ENCODE measurements around the gene EVI5.

EVI5 gene

DNA sequence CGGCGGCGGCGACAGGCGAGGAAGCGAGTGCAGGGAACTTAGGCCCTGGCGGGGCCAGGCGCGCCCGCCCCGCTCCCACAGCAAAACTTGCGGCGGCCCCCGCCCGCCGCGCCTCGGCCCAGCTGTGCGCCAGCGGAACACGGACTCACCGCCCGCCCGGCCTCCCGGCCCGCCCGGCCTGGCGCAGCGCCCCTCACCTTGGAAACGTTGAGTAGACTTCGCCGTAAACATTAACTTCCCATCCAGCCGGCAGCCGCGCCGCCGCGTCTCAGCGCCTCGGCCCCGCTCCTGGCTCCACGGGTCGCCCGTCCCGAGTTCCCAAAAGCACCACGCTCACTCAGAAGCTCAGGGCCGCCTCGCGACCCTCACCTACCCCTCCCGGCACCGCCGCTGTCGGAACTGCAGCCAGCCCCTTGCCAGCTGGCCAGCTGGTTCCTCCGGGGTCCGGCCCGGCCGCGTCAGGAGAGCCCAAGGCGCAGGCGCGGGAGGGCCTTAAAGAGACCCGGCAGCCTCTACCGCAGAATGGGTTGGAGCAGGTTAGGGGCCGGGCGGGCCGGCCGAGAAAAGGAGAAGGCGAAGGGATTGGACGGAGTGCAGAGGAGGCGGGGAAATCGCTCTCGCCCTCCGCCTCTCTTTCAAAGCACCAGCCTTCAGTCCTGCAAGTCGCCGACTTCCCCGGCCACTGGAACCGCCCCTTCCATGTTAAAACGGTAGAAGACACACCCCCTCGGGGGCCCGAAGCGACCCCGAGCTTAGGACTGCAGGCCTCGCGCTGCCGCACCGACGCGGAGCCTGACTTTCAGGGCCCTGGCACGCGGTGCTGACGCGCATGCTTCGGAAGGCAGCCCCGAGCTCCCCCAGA is at the start of gene EVI5:
Gene EVI5 (minus strand): TSS at position 470 of the 862 bp plus-strand sequence. CDS start 48,562 bp downstream, outside the sequence.
- DNase-seq (ENCODE audit: low spot score): peak; percentile 97

DNA sequence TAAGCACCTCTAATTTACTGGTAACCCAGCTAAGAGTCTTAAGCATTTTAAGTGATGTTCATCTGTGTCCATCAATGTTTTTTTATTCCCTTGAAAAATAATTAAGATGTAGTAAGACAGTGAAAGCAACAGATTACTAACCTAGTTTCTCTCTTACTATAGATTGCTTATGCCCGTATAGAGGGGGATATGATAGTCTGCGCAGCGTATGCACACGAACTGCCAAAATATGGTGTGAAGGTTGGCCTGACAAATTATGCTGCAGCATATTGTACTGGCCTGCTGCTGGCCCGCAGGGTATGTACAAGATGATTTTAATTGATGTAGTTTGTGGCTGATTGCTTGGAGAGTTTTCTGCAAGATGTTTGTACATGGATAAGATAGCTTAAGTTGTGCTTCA is 49.7 kb upstream of the EVI5 start:
- DNase-seq (ENCODE audit: low spot score): no peak

DNA sequence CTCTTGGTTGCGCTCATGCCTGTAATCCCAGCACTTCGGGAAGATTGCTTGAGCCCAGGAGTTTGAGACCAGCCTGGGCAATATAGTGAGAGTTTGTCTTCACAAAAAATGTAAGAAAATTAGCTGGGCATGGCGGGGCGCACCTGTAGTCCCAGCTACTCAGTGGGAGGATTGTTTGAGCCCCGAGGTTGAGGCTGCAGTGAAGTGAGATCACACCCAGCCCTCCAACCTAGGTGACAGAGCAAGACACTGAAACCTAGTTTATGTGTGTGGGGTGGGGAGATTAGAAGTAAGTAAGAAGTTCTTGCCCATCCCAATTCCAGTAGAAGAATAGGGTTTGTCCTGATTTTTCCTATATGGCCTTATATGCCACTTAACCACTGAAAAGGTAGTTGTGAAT is 48.9 kb upstream of the EVI5 start:
- DNase-seq (ENCODE audit: low spot score): no peak

DNA sequence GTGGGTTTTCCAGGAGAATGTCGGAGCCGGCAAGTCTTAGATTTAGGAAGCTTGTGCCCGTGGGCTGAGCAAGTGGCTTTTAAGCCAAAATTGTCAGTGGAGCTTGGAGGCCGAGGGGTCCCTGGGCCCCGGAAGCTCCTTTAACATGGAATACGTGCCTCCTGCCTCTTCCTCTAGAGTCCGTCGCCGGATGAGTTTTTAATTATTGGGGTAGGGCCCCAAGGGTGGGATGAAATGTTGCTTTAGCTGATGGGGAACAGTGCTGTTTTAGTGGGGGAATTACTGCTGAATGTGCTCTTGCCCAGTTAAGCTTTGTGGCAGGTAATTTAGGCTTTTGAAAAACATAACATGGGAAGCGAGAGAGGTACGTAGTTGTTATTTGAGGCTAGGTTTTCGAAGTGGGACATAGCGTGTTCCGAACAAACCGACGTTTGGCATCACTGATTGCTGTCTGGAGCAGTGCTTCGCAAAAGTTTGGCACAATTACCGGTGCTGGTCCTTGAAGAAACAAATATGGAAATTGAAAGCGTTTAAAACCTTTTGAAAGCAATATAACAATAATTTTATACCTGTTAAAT is 47.7 kb upstream of the EVI5 start:
- peak; percentile 24 for DNase-seq (ENCODE audit: low spot score)

DNA sequence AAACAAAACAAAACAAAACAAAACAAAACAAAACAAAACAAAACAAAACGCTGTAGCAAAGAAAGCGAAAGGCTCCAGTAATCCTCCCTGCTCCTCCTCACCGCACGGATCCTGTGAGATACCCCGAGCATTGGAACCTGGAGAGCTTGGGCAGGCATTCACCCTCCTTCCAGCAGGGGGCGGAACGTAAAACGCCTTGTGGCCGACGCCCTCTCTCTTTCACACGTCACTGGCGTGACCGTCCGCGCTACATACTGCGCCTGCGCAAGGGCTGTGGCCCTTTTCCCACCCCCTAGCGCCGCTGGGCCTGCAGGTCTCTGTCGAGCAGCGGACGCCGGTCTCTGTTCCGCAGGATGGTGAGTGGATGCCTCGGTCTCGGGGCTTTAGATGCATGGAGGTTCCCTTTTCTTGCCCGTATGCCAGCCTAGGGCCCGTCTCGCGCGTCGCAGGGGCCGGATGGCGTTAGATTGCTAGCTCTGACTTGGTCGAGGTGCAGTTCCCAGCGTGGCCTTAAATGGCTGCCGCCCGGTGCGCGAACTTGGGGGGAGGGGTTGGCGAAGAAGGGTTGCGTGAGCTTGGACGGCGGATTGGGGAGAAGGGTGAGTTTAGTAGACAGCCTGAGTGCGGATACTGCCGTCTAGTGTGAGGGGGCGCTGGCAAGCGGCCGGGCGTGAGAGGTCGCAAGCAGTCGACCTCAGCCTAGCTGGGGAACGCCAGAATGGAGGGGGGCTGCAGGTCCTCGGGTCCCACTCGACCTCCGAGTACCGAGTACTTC is 47.0 kb upstream of the EVI5 start, which contains the start of gene RPL5:
Gene RPL5 (plus strand): TSS at position 279 of the 775 bp plus-strand sequence. CDS start 75 bp downstream, at position 354.
- DNase-seq (ENCODE audit: low spot score): peak; percentile 97

DNA sequence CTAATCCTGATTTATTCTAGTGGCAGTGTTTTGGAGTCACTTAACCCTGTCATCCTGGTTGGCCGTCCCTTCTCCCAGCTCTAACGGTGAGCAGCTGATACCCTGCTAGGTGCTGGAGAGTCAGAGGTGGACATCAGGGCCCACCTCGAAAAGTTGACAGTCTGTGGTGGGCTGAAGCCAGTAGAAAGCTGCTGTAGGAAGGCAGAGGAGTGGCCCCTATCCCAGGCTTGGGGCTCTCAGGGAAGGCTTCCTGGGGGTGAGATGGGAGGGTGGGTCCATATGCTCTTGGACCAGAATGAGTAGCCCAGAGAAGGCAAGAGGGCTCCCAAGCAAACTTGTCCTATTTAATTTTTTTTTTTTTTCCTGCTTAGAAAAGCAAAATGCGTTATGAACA is 46.5 kb upstream of the EVI5 start:
- peak; percentile 20 for DNase-seq (ENCODE audit: low spot score)

DNA sequence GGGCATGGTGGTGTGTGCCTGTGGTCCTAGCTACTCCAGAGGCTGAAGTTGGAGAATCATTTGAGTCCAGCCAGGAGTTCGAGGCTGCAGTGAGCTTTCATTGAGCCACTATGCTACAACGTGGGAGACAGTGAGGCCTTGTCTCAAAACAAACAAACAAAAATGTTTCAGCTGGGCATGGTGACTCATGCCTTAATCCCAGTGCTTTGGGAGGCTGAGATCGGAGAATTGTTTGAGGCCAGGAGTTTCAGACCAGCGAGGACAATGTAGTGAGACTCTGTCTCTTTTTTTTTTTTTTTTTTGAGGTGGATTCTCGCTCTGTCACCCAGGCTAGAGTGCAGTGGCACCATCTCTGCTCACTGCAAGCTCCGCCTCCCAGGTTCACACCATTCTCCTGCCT is 41.9 kb upstream of the EVI5 start:
- DNase-seq (ENCODE audit: low spot score): no peak

DNA sequence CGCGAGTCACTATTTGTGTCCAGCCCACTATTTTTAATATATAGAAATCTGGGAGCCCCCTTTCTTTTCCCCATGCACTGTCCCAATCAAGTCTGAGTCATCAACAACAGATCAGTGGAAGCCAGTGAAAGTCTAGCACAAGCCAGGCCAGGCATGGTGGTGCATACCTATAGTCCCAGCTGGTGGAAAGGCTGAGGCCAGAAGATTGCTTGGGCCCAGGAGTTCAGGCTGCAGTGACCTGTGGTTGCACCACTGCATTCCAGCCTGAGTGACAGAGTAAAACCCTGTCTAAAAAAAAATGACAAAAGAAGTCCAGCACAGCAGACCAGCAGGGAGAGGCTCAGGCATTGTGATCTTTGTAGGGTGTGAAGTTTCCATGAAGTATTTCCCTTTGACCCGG is 38.0 kb upstream of the EVI5 start:
- peak; percentile 41 for DNase-seq (ENCODE audit: low spot score)

DNA sequence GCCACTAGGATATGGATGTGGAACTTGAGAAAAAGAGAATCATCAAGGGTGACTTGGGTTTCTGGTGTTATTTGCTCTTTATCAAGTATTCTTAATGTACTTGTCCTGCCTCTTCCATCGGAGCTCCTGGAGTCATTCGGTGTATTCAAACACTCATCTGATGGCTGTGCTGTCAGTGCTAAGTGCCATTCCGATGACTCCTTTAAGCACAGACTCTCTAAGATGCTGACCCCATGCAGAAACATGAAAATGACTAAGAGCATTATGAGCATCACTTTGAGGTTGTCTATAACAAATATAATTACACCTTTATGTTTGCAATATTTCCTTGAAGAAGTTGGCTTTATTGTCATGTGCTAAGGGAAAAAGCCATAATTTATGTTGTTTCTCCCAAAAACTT is 35.6 kb upstream of the EVI5 start:
- no peak for DNase-seq (ENCODE audit: low spot score)

DNA sequence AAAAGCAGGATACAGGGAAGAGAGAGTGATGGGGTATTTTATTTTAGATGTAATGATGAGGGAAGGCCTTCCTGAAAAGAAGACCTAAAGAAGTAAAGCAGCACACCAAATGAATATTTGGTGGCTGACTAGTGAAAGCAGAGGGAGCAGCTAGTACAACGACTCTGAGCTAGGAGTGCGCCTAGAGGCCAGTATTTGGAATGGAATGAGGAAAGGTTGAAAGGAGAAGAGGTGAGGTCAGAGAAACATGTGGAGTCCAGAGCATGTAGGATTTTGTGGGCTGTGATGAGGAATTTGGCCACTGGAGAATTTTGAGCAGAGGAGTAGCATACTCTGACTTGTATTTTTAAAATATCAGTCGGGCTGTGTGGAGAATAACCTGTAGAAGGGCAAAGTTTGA is 35.1 kb upstream of the EVI5 start:
- DNase-seq (ENCODE audit: low spot score): peak; percentile 56

DNA sequence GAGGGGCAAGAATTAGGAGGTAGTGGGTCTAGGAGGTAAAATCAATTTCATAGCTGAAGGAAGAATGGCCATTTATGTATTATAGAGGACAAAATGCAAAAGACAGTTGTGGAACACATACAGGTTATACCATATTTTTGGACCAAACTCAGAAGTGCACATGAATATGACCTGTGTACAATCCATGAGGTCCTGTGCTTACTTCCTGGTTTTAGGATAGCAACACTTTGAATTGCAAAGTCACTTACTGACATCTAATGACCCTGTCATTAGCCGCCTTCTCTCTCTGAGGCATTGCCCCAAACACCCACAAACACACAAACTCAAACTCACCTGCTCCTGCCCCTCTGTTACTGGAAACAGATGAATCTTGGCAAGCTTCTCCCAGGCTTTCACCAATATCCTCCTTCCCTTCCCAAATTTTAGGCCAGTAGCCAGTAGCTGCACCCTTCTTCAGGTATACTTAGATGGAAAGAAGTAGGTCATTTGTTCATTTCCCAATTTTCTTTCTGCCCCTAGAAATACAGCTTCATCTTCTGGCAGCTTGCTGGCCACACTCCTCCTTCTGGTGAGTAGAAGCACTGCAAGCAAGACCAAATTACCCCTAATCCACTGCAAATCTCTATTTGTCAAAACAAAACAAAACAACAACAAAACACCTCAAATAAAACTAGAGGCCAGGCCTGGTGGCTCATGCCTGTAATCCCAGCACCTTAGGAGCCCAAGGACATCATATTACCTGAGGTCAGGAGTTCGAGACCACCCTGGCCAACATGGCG is 33.3 kb upstream of the EVI5 start:
- peak; percentile 39 for DNase-seq (ENCODE audit: low spot score)

DNA sequence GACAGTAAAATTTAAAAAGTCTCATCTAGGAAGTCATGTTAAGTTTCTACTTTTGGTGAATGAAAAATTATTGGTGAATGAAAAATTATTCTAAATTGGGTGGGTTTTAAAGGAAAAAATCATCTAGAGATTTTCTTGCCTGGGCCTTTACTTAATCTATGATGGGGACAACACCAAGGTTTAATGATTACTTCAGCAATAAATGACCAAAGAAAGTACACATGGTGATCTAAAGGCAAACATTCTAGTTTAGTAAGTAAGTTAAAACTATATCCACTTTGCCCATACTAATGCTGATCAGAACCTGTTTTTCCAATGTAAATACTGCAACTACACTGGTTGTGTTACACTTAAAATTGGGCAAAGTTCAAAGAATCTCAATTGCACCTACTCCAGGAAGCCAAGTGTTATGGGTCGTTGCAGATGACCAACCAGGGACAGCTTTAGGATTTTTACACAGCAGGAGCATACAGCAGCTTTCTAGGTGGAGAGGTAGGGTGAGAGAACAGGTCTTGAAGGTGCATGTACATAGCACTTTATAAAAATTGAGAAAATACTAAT is 32.3 kb upstream of the EVI5 start:
- no peak for DNase-seq (ENCODE audit: low spot score)

DNA sequence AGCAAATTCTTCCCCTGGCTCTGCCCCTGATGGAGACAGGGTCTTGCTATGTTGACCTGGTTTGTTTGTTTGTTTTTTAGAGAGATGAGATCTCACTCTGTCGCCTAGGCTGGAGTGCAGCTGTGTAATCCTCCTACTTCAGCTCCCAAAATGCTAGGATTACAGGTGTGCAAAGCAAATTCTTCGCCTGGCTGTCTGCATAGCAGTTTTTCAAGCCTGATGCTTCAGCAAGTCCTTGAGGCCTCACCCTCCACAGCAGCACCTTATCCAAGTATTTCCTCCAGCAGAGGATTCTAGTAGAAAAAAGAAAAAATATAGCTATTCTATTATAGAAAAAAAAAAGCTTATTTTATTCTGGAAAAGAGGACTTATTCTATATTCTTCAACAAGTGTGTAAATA is 31.8 kb upstream of the EVI5 start:
- DNase-seq (ENCODE audit: low spot score): no peak

DNA sequence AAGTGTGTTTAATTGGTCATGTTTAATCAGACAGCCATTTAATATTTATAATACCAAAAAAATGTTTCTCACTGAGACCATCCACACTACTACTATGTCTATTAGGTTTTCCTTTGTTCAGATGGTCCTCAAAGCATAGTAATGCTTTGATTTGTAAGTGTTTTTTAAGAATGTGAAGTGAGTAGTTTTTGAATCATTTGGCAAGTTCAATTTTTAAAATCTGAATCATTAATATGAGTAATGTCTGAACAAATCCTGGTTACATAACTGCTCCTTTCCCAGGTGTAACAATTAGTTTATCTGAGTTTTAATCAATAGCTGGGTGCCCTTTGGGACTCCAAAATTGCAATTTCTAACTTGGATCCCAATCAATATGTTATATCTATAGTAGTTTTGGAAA is 23.5 kb upstream of the EVI5 start:
- peak; percentile 11 for DNase-seq (ENCODE audit: low spot score)

DNA sequence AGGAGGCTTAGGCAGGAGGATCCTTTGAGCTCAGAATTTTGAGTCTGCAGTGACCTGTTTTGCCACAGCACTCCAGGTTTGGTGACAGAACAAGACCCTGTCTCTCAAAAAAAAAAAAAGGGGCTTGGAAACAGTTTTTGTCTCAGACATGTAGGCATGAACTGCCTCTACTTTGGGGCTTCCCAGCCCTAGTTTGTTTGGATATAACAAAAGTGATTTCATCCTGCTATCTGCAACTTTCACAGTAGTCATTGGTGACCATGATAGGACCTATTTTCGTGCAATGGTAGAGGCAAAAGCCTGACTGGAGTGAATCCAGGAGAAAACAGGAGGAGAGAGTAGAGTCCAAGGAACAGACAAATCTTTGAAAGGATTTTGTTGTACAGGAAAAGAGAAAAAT is 20.3 kb upstream of the EVI5 start:
- no peak for DNase-seq (ENCODE audit: low spot score)

DNA sequence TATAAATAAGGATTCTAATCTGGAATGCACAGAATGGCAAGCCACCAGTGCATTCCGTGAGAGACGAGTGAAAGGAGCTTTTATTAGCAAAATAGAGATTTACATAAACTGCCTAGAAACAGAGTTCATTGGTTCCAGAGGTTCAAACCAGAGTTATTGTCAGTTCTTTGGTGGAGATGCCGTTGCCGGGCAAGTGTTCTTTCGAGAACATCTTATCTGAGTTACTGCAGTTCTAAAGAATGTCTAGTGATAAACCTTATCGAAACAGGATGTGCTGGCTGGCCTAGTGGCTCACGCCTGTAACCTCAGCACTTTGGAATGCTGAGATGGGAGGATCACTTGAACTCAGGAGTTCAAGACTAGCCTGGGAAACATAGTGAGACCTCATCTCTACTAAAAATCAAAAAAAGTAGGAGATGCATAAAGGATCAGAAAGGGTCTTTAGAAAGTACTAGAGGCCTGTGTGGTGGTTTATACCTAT is 19.9 kb upstream of the EVI5 start:
- DNase-seq (ENCODE audit: low spot score): peak; percentile 91

DNA sequence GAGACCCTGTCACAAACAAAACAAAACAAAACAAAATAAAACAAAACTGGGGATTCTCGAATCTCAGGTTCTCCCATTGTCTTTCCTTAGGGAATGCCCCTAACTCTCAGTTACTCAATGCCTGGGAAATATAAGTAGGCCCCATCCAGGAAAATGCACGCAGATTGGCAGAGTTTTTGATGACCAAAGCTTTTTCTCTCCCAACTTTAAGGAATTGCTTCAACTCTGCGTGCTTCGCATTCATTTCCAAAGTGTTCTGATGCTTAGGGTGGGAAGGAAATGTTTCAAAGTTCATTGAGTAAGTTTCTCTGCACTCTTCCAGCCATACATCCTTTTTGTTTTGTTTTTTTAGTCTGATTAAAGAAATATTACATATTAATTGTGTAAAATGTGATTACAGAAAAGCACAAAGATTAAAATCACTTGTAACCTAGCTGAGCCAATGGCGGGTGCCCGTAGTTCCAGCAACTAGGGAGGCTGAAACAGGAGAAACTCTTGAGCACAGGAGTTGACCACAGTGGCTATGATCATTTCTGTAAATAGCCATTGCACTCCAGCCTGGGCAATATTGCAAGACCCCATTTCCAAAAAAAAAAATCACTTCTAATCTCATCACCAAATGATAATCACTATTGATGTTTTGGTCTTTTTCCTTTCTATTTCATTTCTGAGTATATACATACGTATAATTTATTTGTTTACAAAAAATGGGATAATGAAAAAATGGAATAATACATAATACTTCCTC is 18.4 kb upstream of the EVI5 start:
- DNase-seq (ENCODE audit: low spot score): no peak

DNA sequence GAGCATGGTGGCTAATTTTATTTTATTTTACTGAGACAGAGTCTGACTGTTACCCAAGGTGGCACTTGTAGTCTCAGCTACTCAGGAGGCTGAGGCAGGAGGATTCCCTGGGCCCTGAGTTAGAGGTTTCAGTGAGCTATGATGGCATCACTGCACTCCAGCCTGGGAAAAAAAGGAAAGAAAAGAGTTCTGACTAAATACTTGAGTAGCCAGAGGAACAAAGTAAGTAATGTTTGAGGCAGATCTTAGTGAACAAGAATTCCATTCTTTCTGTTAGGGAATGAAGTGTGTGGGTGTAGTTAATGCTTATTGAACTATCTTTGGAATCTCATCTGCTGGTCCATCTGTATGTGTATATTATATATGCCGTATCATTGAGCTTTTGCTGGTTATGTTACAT is 13.1 kb upstream of the EVI5 start:
- no peak for DNase-seq (ENCODE audit: low spot score)

DNA sequence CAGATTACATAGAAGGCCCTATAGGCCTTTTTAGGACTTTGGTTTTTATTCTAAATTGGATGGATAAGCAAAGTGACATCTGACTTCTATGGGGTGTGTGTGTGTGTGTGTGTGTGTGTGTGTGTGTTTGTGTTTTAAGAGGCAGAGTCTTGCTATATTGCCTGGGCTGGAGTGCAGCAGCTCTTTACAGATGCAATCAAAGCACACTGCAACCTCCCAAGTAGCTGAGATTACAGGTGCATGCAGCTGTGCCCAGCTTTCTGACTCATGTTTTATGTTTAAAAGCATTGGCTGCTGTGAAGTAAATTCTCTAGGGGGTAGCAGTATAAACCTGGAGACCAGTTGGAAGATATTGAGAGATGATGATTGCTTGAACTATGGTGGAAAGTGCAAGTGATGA is 12.4 kb upstream of the EVI5 start:
- DNase-seq (ENCODE audit: low spot score): no peak

DNA sequence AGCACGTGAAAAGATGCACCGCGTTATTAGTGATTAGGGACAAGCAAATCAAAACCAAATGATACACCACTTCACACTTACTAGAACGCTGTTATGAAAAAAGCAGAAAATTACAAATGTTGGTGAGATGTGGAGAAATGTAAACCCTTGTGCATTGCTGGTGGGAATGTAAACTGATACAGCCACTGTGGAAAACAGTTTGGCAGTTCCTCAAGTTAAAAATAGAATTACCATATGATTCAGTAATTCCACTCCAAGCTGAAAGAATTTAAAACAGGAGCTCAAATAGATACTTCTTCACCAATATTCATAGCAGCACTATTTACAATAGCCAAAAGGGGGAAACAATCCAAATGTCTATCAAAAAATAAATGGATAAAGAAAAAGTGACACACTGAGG is 10.3 kb upstream of the EVI5 start:
- no peak for DNase-seq (ENCODE audit: low spot score)

DNA sequence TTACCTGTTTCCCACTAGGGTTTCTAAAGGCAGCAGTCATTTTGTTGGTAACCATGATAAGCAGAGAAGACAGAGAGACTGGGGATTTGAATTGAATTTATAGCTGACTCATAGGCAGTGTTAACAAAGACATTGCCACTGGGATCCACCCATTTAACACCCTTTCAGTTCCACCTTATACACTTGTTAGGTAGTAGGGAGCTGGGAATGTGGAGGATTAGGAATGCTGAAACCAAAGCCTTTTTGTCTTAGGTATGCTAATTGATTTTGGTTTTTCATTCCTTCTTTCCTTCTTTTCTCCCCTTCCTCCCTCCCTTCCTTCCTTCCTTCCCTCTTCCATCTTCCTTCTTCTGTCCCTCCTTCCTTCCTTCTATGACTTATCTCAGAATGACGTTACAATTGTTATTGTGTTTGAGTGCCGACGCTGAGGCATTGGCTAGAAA is 7.5 kb upstream of the EVI5 start:
- DNase-seq (ENCODE audit: low spot score): no peak
